Activated CD8-positive, alpha-beta memory T cell treated with anti-CD3 and anti-CD28 coated beads, Interleukin-2, amount 50 U/mL, for 1 hour (primary cell): ENCODE data around the gene CCDC169.

ENCODE experiments used
- DNase-seq: peaks from one replicate; pipeline ENCODE4 v3.0.0-alpha.2; 2020; ENCODE audit errors: extremely low read depth

Gene CCDC169

GRCh38 chr13:36244073-36244472 is 53.5 kb downstream of the CCDC169 start:
- DNase-seq, result no peak

- no peak for DNase-seq
These were observed 54.9 kb downstream of the CCDC169 start for GRCh38 chr13:36242761-36243160.

GRCh38 chr13:36231236-36231635 is 66.4 kb downstream of the CCDC169 start:
- DNase-seq, result no peak

- no peak for DNase-seq
These were observed 72.9 kb downstream of the CCDC169 start for GRCh38 chr13:36224730-36225129.

GRCh38 chr13:36219883-36220282 is 77.7 kb downstream of the CCDC169 start:
- no peak for DNase-seq

GRCh38 chr13:36217456-36217855 is 80.2 kb downstream of the CCDC169 start:
- DNase-seq, result no peak

- no peak for DNase-seq
These were observed 83.3 kb downstream of the CCDC169 start, which contains the start of gene SOHLH2 for GRCh38 chr13:36214163-36214921. SOHLH2 (minus strand) TSS chr13:36214556; CDS start chr13:36214526, 30 bp downstream.

GRCh38 chr13:36212789-36213188 is 84.8 kb downstream of the CCDC169 start:
- no peak for DNase-seq

- DNase-seq, result no peak
These were observed 86.0 kb downstream of the CCDC169 start for GRCh38 chr13:36211567-36211966.

- DNase-seq, result no peak
These were observed 86.9 kb downstream of the CCDC169 start for GRCh38 chr13:36210738-36211137.

GRCh38 chr13:36207672-36208071 is 89.9 kb downstream of the CCDC169 start:
- no peak for DNase-seq

GRCh38 chr13:36193151-36193855 is 104.3 kb downstream of the CCDC169 start:
- DNase-seq, result no peak

- DNase-seq, result no peak
These were observed 105.4 kb downstream of the CCDC169 start for GRCh38 chr13:36192166-36192565.

- DNase-seq, result no peak
These were observed 106.8 kb downstream of the CCDC169 start for GRCh38 chr13:36190771-36191170.

GRCh38 chr13:36188441-36188840 is 109.2 kb downstream of the CCDC169 start:
- no peak for DNase-seq

GRCh38 chr13:36183901-36184300 is 113.7 kb downstream of the CCDC169 start:
- no peak for DNase-seq
